ENCODE results near the gene RBM42. TPM values are rescaled to one million over a fixed set of nuclear protein-coding genes. Genes with fewer than 3 reads are reported as not detected.
A peak's percentile ranks its signal among the peaks of the same experiment; 100 is the strongest.

Gene RBM42
- total and polyA plus RNA-seq, 9 of the 15 experiments (the other 6 are each of a cell fraction or from before 2014, with no cell fraction given), result 5.7 to 149 (median 32.4) TPM

DNA sequence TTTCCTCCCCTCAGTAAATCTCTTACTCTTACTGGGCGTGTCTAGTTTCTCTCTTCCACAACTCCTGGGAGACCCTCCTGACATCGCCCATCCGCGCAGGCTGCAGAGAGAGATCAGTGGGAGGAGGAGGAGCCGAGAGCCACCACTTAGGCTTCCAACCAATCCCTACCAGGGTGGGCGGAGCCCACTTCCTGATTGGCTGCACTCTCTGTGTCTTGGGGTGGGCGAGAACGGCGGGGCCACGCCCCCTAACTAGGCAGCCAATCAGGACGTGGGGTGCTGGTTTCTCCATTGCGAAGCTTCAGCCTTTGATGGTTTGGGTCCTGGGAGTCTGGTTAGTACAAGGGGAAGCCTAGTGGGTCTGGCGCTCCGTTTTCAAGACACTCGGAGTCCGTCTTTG is 43.0 kb upstream of the RBM42 start, which contains the start of gene PMIS2:
Gene PMIS2, plus strand, starts transcription at position 326 of the 400 bp plus-strand sequence. CDS start 87 bp downstream, outside the sequence.
- no peak within 1 kb of the TSS for H3K4me2 ChIP-seq (ENCODE audit: insufficient read depth, low read length)
- no peak within 1 kb of the TSS for H3K4me3 ChIP-seq
- peaks cover 0 to 6% of the 10 kb centered on the region in 2 experiments; a peak in 3 of 5 replicates for H3K4me1 ChIP-seq (replicated peaks in 1 of 2; ENCODE audit: control insufficient read depth in 2 of 2, insufficient read depth in 2 of 2, low read length in 2 of 2)
- in situ Hi-C loops (cut with MboI), result no loop called here
- H3K36me3 ChIP-seq (ENCODE audit: control insufficient read depth, insufficient read depth, low read length), result no peaks in the 10 kb centered on the region
- peak; percentile 75 to 96 (median 92) for DNase-seq (ENCODE audit: extremely low read depth in 1 of 4, low spot score in 3 of 4)
- 0 out of 2 replicates have a peak within 1 kb of the TSS, but pooled peaks have one; percentile 55 for H2AFZ ChIP-seq (ENCODE audit: low read depth, low read length)
- H3K27ac ChIP-seq (ENCODE audit: extremely low read depth, low read depth, low read length), result no peak within 1 kb of the TSS
- no TSS peak for BruUV-seq (replicated peaks)
- WGBS (ENCODE audit: insufficient coverage, low coverage, missing lambda C conversion rate), result 10% methylated on average over 13 of the region's 16 CpGs
- no peaks in the 10 kb centered on the region for H3K9me3 ChIP-seq (replicated peaks; ENCODE audit: control insufficient read depth, insufficient read depth, low read depth, low read length)
- ChIA-PET CTCF (ENCODE audit: low intra/inter-chr PET ratio) (no interaction called here), POLR2A (interaction anchor here (0.6 to 1.0 kb wide), 2 partner anchors 21 to 50 kb away, joined by 3 read pairs; no protein-coding TSS in a partner anchor)
- H3K9ac ChIP-seq (ENCODE audit: insufficient read depth in 1 of 2, low read depth in 2 of 2, low read length in 2 of 2), result no peak within 1 kb of the TSS
- peak; percentile 100 for ATAC-seq
- no peaks in the 10 kb centered on the region for H3K79me2 ChIP-seq (ENCODE audit: control insufficient read depth, insufficient read depth, low read length)
- H3K9me1 ChIP-seq (ENCODE audit: control insufficient read depth, insufficient read depth, low read length), result no peaks in the 10 kb centered on the region
- H3K27me3 ChIP-seq (ENCODE audit: control insufficient read depth in 2 of 2, insufficient read depth in 2 of 2, low read length in 2 of 2), result peaks cover 4 to 16% of the 10 kb centered on the region in 2 experiments; a peak in 3 of 5 replicates
- H4K20me1 ChIP-seq (replicated peaks; ENCODE audit: control insufficient read depth, insufficient read depth, low read length), result no peaks in the 10 kb centered on the region
- intact Hi-C loops (cut with micrococcal nuclease), result no loop called here
- FAIRE-seq, result peak; percentile 90
- no peak for TF ChIP-seq KDM4B (IDR thresholded peaks at IDR 0.05; ENCODE audit: borderline replicate concordance in 2 of 2, low read depth in 1 of 2)
- no peak for TF ChIP-seq CHCHD3 (CRISPR knock-in tag; IDR thresholded peaks at IDR 0.05)
- peak; percentile 55; the same call in 1 of the 2 replicates for TF ChIP-seq SP1 (CRISPR knock-in tag; IDR thresholded peaks at IDR 0.05)
- peak; percentile 35; the same call in 1 of the 2 replicates for TF ChIP-seq PKNOX1 (IDR thresholded peaks at IDR 0.05)
- TF ChIP-seq, protein P1, sequence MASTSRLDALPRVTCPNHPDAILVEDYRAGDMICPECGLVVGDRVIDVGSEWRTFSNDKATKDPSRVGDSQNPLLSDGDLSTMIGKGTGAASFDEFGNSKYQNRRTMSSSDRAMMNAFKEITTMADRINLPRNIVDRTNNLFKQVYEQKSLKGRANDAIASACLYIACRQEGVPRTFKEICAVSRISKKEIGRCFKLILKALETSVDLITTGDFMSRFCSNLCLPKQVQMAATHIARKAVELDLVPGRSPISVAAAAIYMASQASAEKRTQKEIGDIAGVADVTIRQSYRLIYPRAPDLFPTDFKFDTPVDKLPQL (IDR thresholded peaks at IDR 0.05; ENCODE audit: extremely low read depth, insufficient read length), result no peak
- TF ChIP-seq, protein P2, sequence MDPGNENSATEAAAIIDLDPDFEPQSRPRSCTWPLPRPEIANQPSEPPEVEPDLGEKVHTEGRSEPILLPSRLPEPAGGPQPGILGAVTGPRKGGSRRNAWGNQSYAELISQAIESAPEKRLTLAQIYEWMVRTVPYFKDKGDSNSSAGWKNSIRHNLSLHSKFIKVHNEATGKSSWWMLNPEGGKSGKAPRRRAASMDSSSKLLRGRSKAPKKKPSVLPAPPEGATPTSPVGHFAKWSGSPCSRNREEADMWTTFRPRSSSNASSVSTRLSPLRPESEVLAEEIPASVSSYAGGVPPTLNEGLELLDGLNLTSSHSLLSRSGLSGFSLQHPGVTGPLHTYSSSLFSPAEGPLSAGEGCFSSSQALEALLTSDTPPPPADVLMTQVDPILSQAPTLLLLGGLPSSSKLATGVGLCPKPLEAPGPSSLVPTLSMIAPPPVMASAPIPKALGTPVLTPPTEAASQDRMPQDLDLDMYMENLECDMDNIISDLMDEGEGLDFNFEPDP (CRISPR knock-in tag; IDR thresholded peaks at IDR 0.05), result no peak
- no peak for TF ChIP-seq SREBF1 (IDR thresholded peaks at IDR 0.05; ENCODE audit: borderline replicate concordance, low read depth, low read length)
- TF ChIP-seq KLF1 (tag; IDR thresholded peaks at IDR 0.05), result no peak
- TF ChIP-seq RUNX1 (IDR thresholded peaks at IDR 0.05; ENCODE audit: low read depth), result no peak
- no peak for TF ChIP-seq BMI1 (IDR thresholded peaks at IDR 0.05; ENCODE audit: low read length)
- TF ChIP-seq MLLT1 (IDR thresholded peaks at IDR 0.05), result no peak
- TF ChIP-seq IRF2 (CRISPR knock-in tag; IDR thresholded peaks at IDR 0.05), result no peak
- no peak for TF ChIP-seq MYNN (IDR thresholded peaks at IDR 0.05)
- TF ChIP-seq MYNN (CRISPR knock-in tag; IDR thresholded peaks at IDR 0.05), result no peak
- TF ChIP-seq NFYB (IDR thresholded peaks at IDR 0.05; ENCODE audit: extremely low read depth, insufficient read length), result peak; percentile 94
- no peak for TF ChIP-seq SMAD4 (CRISPR knock-in tag; conservative IDR thresholded peaks at IDR 0.05)
- 0 out of 2 replicates have a peak, but pooled peaks have one; percentile 34 for TF ChIP-seq EGR1 (conservative IDR thresholded peaks at IDR 0.05)
- no peak for TF ChIP-seq ZBTB1 (CRISPR knock-in tag; IDR thresholded peaks at IDR 0.05; ENCODE audit: borderline replicate concordance, low read depth)
- no peak for TF ChIP-seq ZBTB7A (IDR thresholded peaks at IDR 0.05; ENCODE audit: borderline replicate concordance, control insufficient read depth, low read depth, low read length)
- peak; percentile 69 for TF ChIP-seq FOS (IDR thresholded peaks at IDR 0.05; ENCODE audit: extremely low read depth, insufficient read length)
- TF ChIP-seq ZNF217 (CRISPR knock-in tag; IDR thresholded peaks at IDR 0.05), result no peak

Measured in K562 (cell line).